K562 (cell line): ENCODE results near the gene SLC24A3. TPM values are rescaled to one million over a fixed set of nuclear protein-coding genes. Genes with fewer than 3 reads are reported as not detected.

Experiments used
- ATAC-seq: fragments of 200-7000 bp; cut with Tn5 transposase; 3 replicates; pipeline ENCODE4 v1.9.1; 2020; ENCODE audit warnings: moderate library complexity
- BruUV-seq: library from RNA; stranded (reverse); fragments of 400-500 nt; replicated peaks from 2 replicates; lab custom pipeline; 2021; lab: Mats Ljungman, UMichigan
- CTCF ChIA-PET: fragments of 300-600 bp; formaldehyde crosslinking; extraction: SDS; loops from one replicate; lab custom pipeline; 2021; ENCODE audit warnings: low intra/inter-chr PET ratio; lab: Yijun Ruan, JAX
- POLR2A ChIA-PET: fragments of 300-600, 350-650 bp; sonication (Branson Sonifier 250); formaldehyde crosslinking; extraction: SDS; loops from one replicate; lab custom pipeline; 2021; ENCODE audit warnings: antibody characterized with exemption, inconsistent platforms; lab: Yijun Ruan, JAX
- DNase-seq, 4 experiments: peaks; one replicate each; pipeline versions ENCODE4 v3.0.0 to v3.0.0-alpha.2; 2011 to 2018; ENCODE audit warnings: low spot score in 3 of 4, mixed read lengths in 3 of 4; ENCODE audit errors: extremely low read depth in 1 of 4
- FAIRE-seq: peaks from 2 replicates; lab custom pipeline; 2011; peaks lifted over from hg19 to GRCh38; lab: Jason Lieb, UNC
- H2AFZ ChIP-seq: 2 replicates; pipeline ENCODE4 v1.6.0; 2011; ENCODE audit warnings: low read depth, low read length, control low read depth, inconsistent platforms
- H3K27ac ChIP-seq: fragments of 200-600 bp; 3 replicates; pipeline ENCODE4 v1.8.0; 2011; ENCODE audit warnings: low read depth, mild to moderate bottlenecking, control low read depth, inconsistent platforms, low read length, moderate library complexity, mixed read lengths; ENCODE audit errors: extremely low read depth
- H3K27me3 ChIP-seq, 2 experiments: fragments of 300-600 bp in 1 of 2; 2 replicates in 1 of 2; 3 replicates in 1 of 2; pipeline versions ENCODE4 v1.6.0 to v1.8.0; 2011; ENCODE audit warnings: inconsistent platforms in 2 of 2, low read length in 2 of 2, mild to moderate bottlenecking in 1 of 2, mixed read lengths in 1 of 2, moderate library complexity in 1 of 2; ENCODE audit not compliant: control insufficient read depth in 2 of 2, insufficient read depth in 2 of 2
- H3K36me3 ChIP-seq: fragments of 300-600 bp; 3 replicates; pipeline ENCODE4 v1.8.0; 2011; ENCODE audit warnings: mild to moderate bottlenecking, low read length, inconsistent platforms; ENCODE audit not compliant: control insufficient read depth, insufficient read depth
- H3K4me1 ChIP-seq, 2 experiments: fragments of 200-600 bp in 1 of 2; replicated peaks in 1 of 2; 2 replicates in 1 of 2; 3 replicates in 1 of 2; pipeline versions ENCODE4 v1.5.1 to v1.8.0; 2011; ENCODE audit warnings: inconsistent platforms in 2 of 2, low read length in 2 of 2, mild to moderate bottlenecking in 1 of 2, mixed read lengths in 1 of 2, moderate library complexity in 1 of 2; ENCODE audit not compliant: control insufficient read depth in 2 of 2, insufficient read depth in 2 of 2
- H3K4me2 ChIP-seq: 2 replicates; pipeline ENCODE4 v1.6.1; 2011; ENCODE audit warnings: low read length, control low read depth, inconsistent platforms, mixed read lengths; ENCODE audit not compliant: insufficient read depth
- H3K4me3 ChIP-seq: fragments of 200-600 bp; sonication (generic), shearing (Covaris generic); 2 replicates; pipeline ENCODE4 v1.5.1; 2016; ENCODE audit warnings: control low read depth, inconsistent platforms
- H3K79me2 ChIP-seq: fragments of 200-600 bp; 3 replicates; pipeline ENCODE4 v1.8.0; 2011; ENCODE audit warnings: low read length, inconsistent platforms; ENCODE audit not compliant: control insufficient read depth, insufficient read depth
- H3K9ac ChIP-seq, 2 experiments: 2 replicates each; pipeline versions ENCODE4 v1.6.0 to v1.6.1; 2011; ENCODE audit warnings: low read depth in 2 of 2, low read length in 2 of 2, control low read depth in 1 of 2, inconsistent platforms in 1 of 2, mild to moderate bottlenecking in 1 of 2, mixed read lengths in 1 of 2; ENCODE audit not compliant: insufficient read depth in 1 of 2
- H3K9me1 ChIP-seq: one replicate; pipeline ENCODE4 v1.6.0; 2011; ENCODE audit warnings: inconsistent platforms, mild to moderate bottlenecking, low read length, moderate library complexity; ENCODE audit not compliant: control insufficient read depth, insufficient read depth
- H3K9me3 ChIP-seq: replicated peaks from 2 replicates; pipeline ENCODE4 v1.5.1; 2011; ENCODE audit warnings: low read depth, low read length, inconsistent platforms; ENCODE audit not compliant: control insufficient read depth, insufficient read depth
- H4K20me1 ChIP-seq: replicated peaks from 2 replicates; pipeline ENCODE4 v1.6.1; 2011; ENCODE audit warnings: low read length, inconsistent platforms, mixed read lengths; ENCODE audit not compliant: control insufficient read depth, insufficient read depth
- NCOA1 ChIP-seq: fragments of 450-650 bp; IDR thresholded peaks from 2 replicates; pipeline ENCODE4 v1.6.1; 2016; ENCODE audit warnings: low read depth
- PKNOX1 ChIP-seq: fragments of 450-650 bp; IDR thresholded peaks from 2 replicates; pipeline ENCODE4 v1.6.1; 2016
- RNF2 ChIP-seq: sonication (generic); IDR thresholded peaks from 2 replicates; pipeline ENCODE4 v1.6.1; 2016
- WGBS: fragments of 100-300 bp; shearing (Covaris generic); methylation state at CpG from one replicate; pipeline ENCODE4 v1.1.6; 2016; ENCODE audit warnings: low coverage, mixed read lengths; ENCODE audit not compliant: insufficient coverage; ENCODE audit errors: missing lambda C conversion rate; 5-methylcytosine and 5-hydroxymethylcytosine counted together
- in situ Hi-C: fragments of 300-500 bp; cut with MboI; formaldehyde crosslinking; loops from 4 replicates; pipeline ENCODE4 v1.15.0; 2018; ENCODE audit warnings: inconsistent platforms, mixed read lengths
- intact Hi-C: fragments of 100-400 bp; cut with micrococcal nuclease; formaldehyde crosslinking; loops from 2 replicates; pipeline ENCODE4 v1.14.2; 2022
- polyA plus RNA-seq, 8 experiments: library from polyadenylated mRNA; depleted of rRNA in 4 of 8; stranded (reverse) in 5 of 8; unstranded in 3 of 8; fragments of >200 nt; fragmentation: Nextera tagmentation in 2 of 8; fragmentation: Illumina TruSeq in 1 of 8; extraction: Ambion mirVana in 2 of 8; extraction: Trizol in 1 of 8; gene quantifications; 2 replicates each; pipeline versions ENCODE4 v1.2.1 to v1.2.3, GENCODE V29; 2011 to 2014; ENCODE audit warnings: inconsistent platforms in 1 of 8, missing spikeins in 1 of 8
- total RNA-seq, 7 experiments: library from RNA; depleted of rRNA in 6 of 7; stranded (reverse); fragments of >200 nt in 6 of 7; fragmentation: Illumina TruSeq in 2 of 7; extraction: Trizol in 2 of 7; gene quantifications; 2 replicates each; pipeline versions ENCODE4 v1.2.1 to v1.2.3, GENCODE V29; 2011 to 2021; ENCODE audit warnings: low replicate concordance in 1 of 7

SLC24A3 gene
- total and polyA plus RNA-seq, 9 of the 15 experiments (the other 6 are each of a cell fraction or from before 2014, with no cell fraction given): not detected

- intact Hi-C loops: no loop called here
- 0% methylated on average over 6 of the region's 8 CpGs for WGBS
- no peak for ATAC-seq
Measured at GRCh38 chr20:19244291-19244690, 31.8 kb downstream of the SLC24A3 start.

More at GRCh38 chr20:19244291-19244690, 31.8 kb downstream of the SLC24A3 start:
- FAIRE-seq: no peak
- DNase-seq: no peak
- Histone ChIP-seq H2AFZ (no peak overlapping the region), H4K20me1 (no peaks in the 10 kb centered on the region), H3K36me3 (no peaks in the 10 kb centered on the region), H3K4me2 (no peak overlapping the region), H3K27ac (no peak overlapping the region), H3K4me1 (no peaks in the 10 kb centered on the region), H3K27me3 (no peaks in the 10 kb centered on the region), H3K9me1 (no peaks in the 10 kb centered on the region), H3K9ac (no peak overlapping the region), H3K9me3 (no peaks in the 10 kb centered on the region), H3K4me3 (no peak overlapping the region), H3K79me2 (no peaks in the 10 kb centered on the region)
- no TSS peak for BruUV-seq
- in situ Hi-C loops: no loop called here
- TF ChIP-seq NCOA1 (no peak), RNF2 (no peak), PKNOX1 (no peak)
- POLR2A ChIA-PET: no interaction called here
- CTCF ChIA-PET: no interaction called here
